GM23338 (cell line): ENCODE data around the gene GRID1. TPM values are rescaled to one million over a fixed set of nuclear protein-coding genes. Genes with fewer than 3 reads are reported as not detected.

Experiments used
- ATAC-seq: fragments of 200-7000 bp; cut with Tn5 transposase; 3 replicates; pipeline ENCODE4 v1.9.1; 2020
- DNase-seq: peaks from one replicate; pipeline ENCODE4 v3.0.0-alpha.2; 2015; ENCODE audit warnings: low spot score
- H2AFZ ChIP-seq: fragments of 200-600 bp; sonication (generic); 2 replicates; pipeline ENCODE4 v1.8.0; 2016; ENCODE audit warnings: antibody characterized with exemption, mild to moderate bottlenecking, moderate library complexity
- H3F3A ChIP-seq: fragments of 200-600 bp; sonication (generic); replicated peaks from 2 replicates; pipeline ENCODE4 v1.8.0; 2017; ENCODE audit warnings: antibody characterized with exemption, mixed run types, low read depth
- H3K27ac ChIP-seq: fragments of 200-600 bp; sonication (generic); 2 replicates; pipeline ENCODE4 v1.6.1; 2016; ENCODE audit warnings: low read depth
- H3K27me3 ChIP-seq: fragments of 200-600 bp; sonication (generic); 2 replicates; pipeline ENCODE4 v1.8.0; 2016; ENCODE audit warnings: mild to moderate bottlenecking, mixed run types, moderate library complexity; ENCODE audit not compliant: insufficient read depth
- H3K36me3 ChIP-seq: fragments of 200-600 bp; sonication (generic); 2 replicates; pipeline ENCODE4 v1.8.0; 2016; ENCODE audit warnings: mild to moderate bottlenecking; ENCODE audit not compliant: insufficient read depth
- H3K4me1 ChIP-seq: fragments of 200-600 bp; sonication (generic); 2 replicates; pipeline ENCODE4 v1.8.0; 2016; ENCODE audit warnings: mild to moderate bottlenecking, moderate library complexity; ENCODE audit not compliant: insufficient read depth
- H3K4me2 ChIP-seq: fragments of 200-600 bp; sonication (generic); 2 replicates; pipeline ENCODE4 v1.7.1; 2017; ENCODE audit warnings: mixed run types
- H3K4me3 ChIP-seq: fragments of 200-600 bp; sonication (generic); 2 replicates; pipeline ENCODE4 v1.6.1; 2016; ENCODE audit warnings: mixed run types
- H3K79me2 ChIP-seq: fragments of 200-600 bp; sonication (generic); replicated peaks from 2 replicates; pipeline ENCODE4 v1.8.0; 2017; ENCODE audit warnings: mild to moderate bottlenecking; ENCODE audit not compliant: insufficient read depth
- H3K9me2 ChIP-seq: fragments of 200-600 bp; sonication (generic); 2 replicates; pipeline ENCODE4 v1.8.0; 2017; ENCODE audit not compliant: insufficient read depth
- H4K20me1 ChIP-seq: fragments of 200-600 bp; sonication (generic); replicated peaks from 2 replicates; pipeline ENCODE4 v1.8.0; 2017; ENCODE audit warnings: mild to moderate bottlenecking; ENCODE audit not compliant: insufficient read depth
- H3K27ac Mint-ChIP-seq: 2 replicates; pipeline ENCODE4 v1.8.0; 2020; ENCODE audit warnings: inconsistent platforms, mild to moderate bottlenecking, moderate library complexity, mixed read lengths
- H3K27me3 Mint-ChIP-seq: 3 replicates; pipeline ENCODE4 v1.8.0; 2022; ENCODE audit warnings: low read depth, mild to moderate bottlenecking, moderate library complexity, mixed read lengths, inconsistent platforms; ENCODE audit not compliant: insufficient read depth, poor library complexity
- H3K36me3 Mint-ChIP-seq: 3 replicates; pipeline ENCODE4 v1.8.0; 2021; ENCODE audit warnings: low read depth, mild to moderate bottlenecking, inconsistent platforms, moderate library complexity, mixed read lengths
- H3K4me1 Mint-ChIP-seq: 3 replicates; pipeline ENCODE4 v1.8.0; 2020; ENCODE audit warnings: mild to moderate bottlenecking, inconsistent platforms, mixed read lengths
- H3K4me3 Mint-ChIP-seq: 3 replicates; pipeline ENCODE4 v1.8.0; 2021; ENCODE audit warnings: moderate library complexity, mild to moderate bottlenecking, inconsistent platforms, mixed read lengths
- H3K9me3 Mint-ChIP-seq: 3 replicates; pipeline ENCODE4 v1.8.0; 2020; ENCODE audit warnings: moderate library complexity, mild to moderate bottlenecking, inconsistent platforms, mixed read lengths
- CTCF ChIP-seq, 2 experiments: fragments of 200-600 bp in 1 of 2; sonication (generic) in 1 of 2; conservative IDR thresholded peaks; 2 replicates each; pipeline versions ENCODE4 v1.5.1 to v1.6.1; 2016 to 2017; ENCODE audit warnings: antibody characterized with exemption in 2 of 2, low read depth in 2 of 2, mild to moderate bottlenecking in 2 of 2, moderate library complexity in 1 of 2
- REST ChIP-seq: IDR thresholded peaks from one replicate; pipeline ENCODE4 v1.6.1; 2018; ENCODE audit warnings: antibody characterized with exemption; ENCODE audit not compliant: unreplicated experiment
- ZNF462 ChIP-seq: fragments of 250-450 bp; sonication (Bioruptor Pico); IDR thresholded peaks from 2 replicates; pipeline ENCODE4 v1.5.0; 2020; ENCODE audit warnings: mild to moderate bottlenecking, moderate library complexity
- polyA plus RNA-seq: library from polyadenylated mRNA; unstranded; fragments of >200 nt; fragmentation: Nextera tagmentation; extraction: Ambion mirVana; gene quantifications from 2 replicates; pipeline ENCODE4 v1.2.1, GENCODE V29; 2016
- total RNA-seq: library from RNA; depleted of rRNA; stranded (reverse); fragments of >200 nt; shearing (Covaris generic); gene quantifications from 2 replicates; pipeline ENCODE4 v1.2.3, GENCODE V29; 2014

The GRID1 gene
- total and polyA plus RNA-seq, 2 experiments from 2014 or later = 0.14 to 0.15 TPM

GRCh38 chr10:85666102-85666501 is 700.5 kb downstream of the GRID1 start (continued):
- TF ChIP-seq ZNF462 (no peak), CTCF (conservative IDR thresholded peaks at IDR 0.05; ENCODE audit: low read depth in 2 of 2) (no peak)

- H3K4me1 ChIP-seq = no peaks in the 10 kb centered on the region; the same call in 1 of the 2 replicates
- peaks cover 85% of the 10 kb centered on the region for H3K9me3 Mint-ChIP-seq
- no peaks in the 10 kb centered on the region for H3K27me3 Mint-ChIP-seq
- no peaks in the 10 kb centered on the region for H3K36me3 ChIP-seq
- H3K4me3 Mint-ChIP-seq = no peak overlapping the region
- H3K4me2 ChIP-seq = no peak overlapping the region
- H3K4me1 Mint-ChIP-seq = peaks cover 11% of the 10 kb centered on the region; the same call in 2 of the 3 replicates
- no peak overlapping the region for H3K27ac Mint-ChIP-seq
- peaks cover 7% of the 10 kb centered on the region for H3K36me3 Mint-ChIP-seq
- H3F3A ChIP-seq = no peaks in the 10 kb centered on the region
- no peak for TF ChIP-seq REST
- H3K27me3 ChIP-seq = no peaks in the 10 kb centered on the region
- H3K9me2 ChIP-seq = no peaks in the 10 kb centered on the region; the same call in 1 of the 2 replicates
- H3K79me2 ChIP-seq = no peaks in the 10 kb centered on the region
- no peaks in the 10 kb centered on the region for H4K20me1 ChIP-seq
- no peak overlapping the region for H3K4me3 ChIP-seq
- H2AFZ ChIP-seq = no peak overlapping the region
- ATAC-seq (no peak), DNase-seq (no peak)
- no peak overlapping the region for H3K27ac ChIP-seq
Observed at GRCh38 chr10:85665681-85666080, 700.9 kb downstream of the GRID1 start.
